ENCODE results near the gene VIPAS39.

DNA sequence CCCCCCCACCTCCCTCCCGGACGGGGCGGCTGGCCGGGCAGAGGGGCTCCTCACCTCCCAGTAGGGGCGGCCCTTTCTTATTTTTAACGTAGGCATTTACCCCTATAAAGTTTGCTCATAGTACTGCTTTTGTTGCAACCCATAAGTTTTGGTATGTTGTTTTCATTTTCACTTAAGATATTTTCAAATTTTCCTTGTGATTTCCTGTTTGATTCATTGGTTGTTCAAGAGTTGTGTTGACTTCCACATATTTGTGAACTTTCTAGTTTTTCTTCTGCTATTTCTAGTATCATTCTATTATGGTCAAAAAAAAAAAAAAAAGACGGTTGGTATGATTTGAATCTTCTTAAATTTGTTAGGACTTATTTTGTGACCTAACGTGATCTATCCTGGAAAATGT lies 40.6 kb downstream of the VIPAS39 start:
- TF ChIP-seq CTCF (IDR thresholded peaks at IDR 0.05), result no peak
- TF ChIP-seq POLR2A (IDR thresholded peaks at IDR 0.05), result no peak
